ENCODE data around the gene DPH2. TPM values are rescaled to one million over a fixed set of nuclear protein-coding genes. Genes with fewer than 3 reads are reported as not detected.

Gene DPH2
- total RNA-seq, 4 donors from 2014 or later, result 13.4 to 26.7 (median 22.3) TPM

DNA sequence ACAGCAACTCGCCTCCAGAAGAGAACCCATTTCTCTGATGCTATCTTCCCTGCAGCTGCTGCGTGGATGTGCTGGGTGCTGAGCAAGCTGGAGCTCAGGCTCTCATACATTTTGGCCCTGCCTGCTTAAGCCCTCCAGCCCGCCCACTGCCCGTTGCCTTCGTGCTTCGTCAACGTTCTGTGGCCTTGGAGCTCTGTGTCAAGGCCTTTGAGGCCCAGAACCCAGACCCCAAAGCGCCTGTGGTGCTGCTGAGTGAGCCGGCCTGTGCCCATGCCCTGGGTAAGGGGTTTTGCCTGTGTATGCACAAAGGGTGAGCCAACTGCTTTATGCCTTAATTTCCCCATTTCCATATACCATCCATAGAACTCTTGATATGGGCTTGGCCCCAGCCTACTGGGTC lies 1.1 kb downstream of the DPH2 start:
- Histone ChIP-seq H3K36me3 (peaks cover 0 to 4% of the 10 kb centered on the region in 2 donors), H3K27ac (no peak overlapping the region), H3K27me3 (no peaks in the 10 kb centered on the region), H3K9me3 (no peaks in the 10 kb centered on the region), H3K4me1 (peaks cover 18 to 23% of the 10 kb centered on the region in 2 donors), H3K4me3 (replicated peaks in 1 of 3) (no peak overlapping the region)
- no peak for TF ChIP-seq POLR2A (IDR thresholded peaks at IDR 0.05)
- TF ChIP-seq, protein P1, sequence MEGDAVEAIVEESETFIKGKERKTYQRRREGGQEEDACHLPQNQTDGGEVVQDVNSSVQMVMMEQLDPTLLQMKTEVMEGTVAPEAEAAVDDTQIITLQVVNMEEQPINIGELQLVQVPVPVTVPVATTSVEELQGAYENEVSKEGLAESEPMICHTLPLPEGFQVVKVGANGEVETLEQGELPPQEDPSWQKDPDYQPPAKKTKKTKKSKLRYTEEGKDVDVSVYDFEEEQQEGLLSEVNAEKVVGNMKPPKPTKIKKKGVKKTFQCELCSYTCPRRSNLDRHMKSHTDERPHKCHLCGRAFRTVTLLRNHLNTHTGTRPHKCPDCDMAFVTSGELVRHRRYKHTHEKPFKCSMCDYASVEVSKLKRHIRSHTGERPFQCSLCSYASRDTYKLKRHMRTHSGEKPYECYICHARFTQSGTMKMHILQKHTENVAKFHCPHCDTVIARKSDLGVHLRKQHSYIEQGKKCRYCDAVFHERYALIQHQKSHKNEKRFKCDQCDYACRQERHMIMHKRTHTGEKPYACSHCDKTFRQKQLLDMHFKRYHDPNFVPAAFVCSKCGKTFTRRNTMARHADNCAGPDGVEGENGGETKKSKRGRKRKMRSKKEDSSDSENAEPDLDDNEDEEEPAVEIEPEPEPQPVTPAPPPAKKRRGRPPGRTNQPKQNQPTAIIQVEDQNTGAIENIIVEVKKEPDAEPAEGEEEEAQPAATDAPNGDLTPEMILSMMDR (IDR thresholded peaks at IDR 0.05), result no peak
- WGBS, 2 donors, result 92 to 95% methylated on average over 9 of the region's 9 CpGs
- no peak for DNase-seq
- intact Hi-C loops (cut with DNase I), result no loop called here

DNA sequence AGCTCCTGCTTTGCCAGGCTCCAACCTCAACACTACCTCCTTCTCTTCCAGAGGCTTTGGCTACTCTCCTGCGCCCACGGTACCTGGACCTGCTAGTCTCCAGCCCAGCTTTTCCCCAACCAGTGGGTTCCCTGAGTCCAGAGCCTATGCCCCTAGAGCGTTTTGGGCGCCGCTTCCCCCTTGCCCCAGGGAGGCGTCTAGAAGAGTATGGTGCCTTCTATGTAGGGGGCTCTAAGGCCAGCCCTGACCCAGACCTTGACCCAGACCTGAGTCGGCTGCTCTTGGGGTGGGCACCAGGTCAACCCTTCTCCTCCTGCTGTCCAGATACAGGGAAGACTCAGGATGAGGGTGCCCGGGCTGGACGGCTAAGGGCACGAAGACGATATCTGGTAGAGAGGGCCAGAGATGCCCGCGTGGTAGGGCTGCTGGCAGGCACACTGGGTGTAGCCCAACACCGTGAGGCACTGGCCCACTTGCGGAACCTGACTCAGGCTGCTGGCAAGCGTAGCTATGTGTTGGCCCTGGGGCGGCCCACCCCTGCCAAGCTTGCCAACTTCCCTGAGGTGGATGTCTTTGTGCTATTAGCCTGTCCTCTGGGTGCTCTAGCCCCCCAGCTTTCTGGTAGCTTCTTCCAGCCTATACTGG lies 1.6 kb downstream of the DPH2 start:
- intact Hi-C loops (cut with DNase I), result no loop called here
- no peak for DNase-seq

GRCh38 chr1:43973981-43974442 lies 4.2 kb downstream of the DPH2 start:
- intact Hi-C loops (cut with DNase I), result no loop called here
- H3K27ac ChIP-seq, result peak overlapping the region; percentile 69 to 93 (median 84)
- peaks cover 13 to 14% of the 10 kb centered on the region in 2 donors for H3K36me3 ChIP-seq
- TF ChIP-seq, protein P1 (IDR thresholded peaks at IDR 0.05), result no peak
- no peak for TF ChIP-seq POLR2A (IDR thresholded peaks at IDR 0.05)
- peaks cover 33 to 45% of the 10 kb centered on the region in 2 donors for H3K4me1 ChIP-seq
- H3K4me3 ChIP-seq (replicated peaks in 1 of 3), result peak overlapping the region in 2 of 3 donors; percentile 35 to 96
- no peak for DNase-seq
- WGBS, 2 donors, result 39 to 40% methylated on average over 9 of the region's 9 CpGs
- no peaks in the 10 kb centered on the region for H3K9me3 ChIP-seq
- no peaks in the 10 kb centered on the region for H3K27me3 ChIP-seq

More for the DNA sequence above, 1.6 kb downstream of the DPH2 start:
- H3K4me1 ChIP-seq, result peaks cover 23 to 28% of the 10 kb centered on the region in 2 donors
- TF ChIP-seq, protein P1 (IDR thresholded peaks at IDR 0.05), result no peak
- no peak for TF ChIP-seq POLR2A (IDR thresholded peaks at IDR 0.05)
- H3K27me3 ChIP-seq, result no peaks in the 10 kb centered on the region
- H3K4me3 ChIP-seq (replicated peaks in 1 of 3), result no peak overlapping the region
- no peak overlapping the region for H3K27ac ChIP-seq
- 96 to 99% methylated on average over 7 to 17 of the region's 17 CpGs for WGBS, 2 donors
- peaks cover 2 to 4% of the 10 kb centered on the region in 2 donors for H3K36me3 ChIP-seq
- no peaks in the 10 kb centered on the region for H3K9me3 ChIP-seq

DNA sequence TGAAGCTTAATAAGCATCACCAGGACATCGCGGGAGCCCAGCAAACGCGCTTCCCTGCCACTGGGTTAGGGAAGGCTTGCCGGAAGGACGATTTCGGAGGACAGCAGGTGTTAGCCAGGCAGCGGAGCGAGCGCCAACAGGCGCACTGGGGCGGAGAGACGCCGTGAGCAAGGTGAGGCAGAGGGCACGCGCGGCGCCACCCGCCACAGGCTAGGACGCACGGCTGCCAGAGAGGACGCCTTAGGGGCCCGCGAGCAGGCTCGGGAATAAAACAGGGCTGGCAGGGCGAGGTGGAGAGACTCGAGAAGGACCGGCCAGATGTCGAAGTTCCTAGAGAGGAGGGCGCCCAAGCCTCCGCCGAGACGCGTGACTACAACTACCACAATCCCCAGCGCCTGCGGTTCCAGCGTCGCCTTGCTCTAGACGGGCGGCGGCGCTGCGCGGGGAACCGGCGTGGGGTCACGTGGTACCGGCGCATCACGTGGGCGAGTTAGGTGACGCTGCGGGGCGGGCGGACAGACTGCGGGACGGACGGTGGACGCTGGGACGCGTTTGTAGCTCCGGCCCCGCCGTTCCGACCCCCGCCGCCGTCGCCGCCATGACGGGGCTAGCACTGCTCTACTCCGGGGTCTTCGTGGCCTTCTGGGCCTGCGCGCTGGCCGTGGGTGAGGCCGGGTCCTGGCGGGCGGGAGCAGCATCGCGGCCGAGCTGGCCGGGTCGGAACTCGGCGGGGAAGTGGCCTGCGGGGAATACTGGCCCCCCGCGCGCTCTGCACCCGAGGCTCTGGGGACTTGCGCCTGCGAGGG lies 4.8 kb downstream of the DPH2 start, which contains the start of gene ATP6V0B:
TSS of gene ATP6V0B (plus strand) at position 518 of the 806 bp plus-strand sequence. CDS start at position 599, 81 bp downstream.
- WGBS, 2 donors, result 1 to 2% methylated on average over 30 to 45 of the region's 93 CpGs
- Histone ChIP-seq H3K4me1 (peaks cover 33 to 46% of the 10 kb centered on the region in 2 donors), H3K27ac (peak within 1 kb of the TSS; percentile 69 to 93 (median 84)), H3K36me3 (peaks cover 13 to 14% of the 10 kb centered on the region in 2 donors), H3K4me3 (replicated peaks in 1 of 3) (peak within 1 kb of the TSS; percentile 50 to 96 (median 79)), H3K27me3 (no peaks in the 10 kb centered on the region), H3K9me3 (no peaks in the 10 kb centered on the region)
- DNase-seq, result peak; percentile 97
- intact Hi-C loops (cut with DNase I), result no loop called here
- TF ChIP-seq, protein P1 (IDR thresholded peaks at IDR 0.05), result peak in 3 of 6 experiments; percentile 29 to 44 (median 31)
- TF ChIP-seq POLR2A (IDR thresholded peaks at IDR 0.05), result peak; percentile 81 to 94

Measured in thyroid gland (tissue), 4 donors.